ENCODE data around the gene RNF150. TPM values are rescaled to one million over a fixed set of nuclear protein-coding genes. Genes with fewer than 3 reads are reported as not detected.
"Not testable (repeated sequence)": the region's sequence is repeated elsewhere in the genome, so short reads cannot be mapped to it uniquely, and the experiment has no call there.

RNF150 gene
- polyA plus RNA-seq, 1 donor: 9.0 TPM

GRCh38 chr4:140811429-140811828 lies 321.8 kb downstream of the RNF150 start:
- H3K4me1 ChIP-seq (ENCODE audit: control insufficient read depth, insufficient read depth, low read length): no peaks in the 10 kb centered on the region
- H3K27me3 ChIP-seq (ENCODE audit: control insufficient read depth, insufficient read depth, low read length): no peaks in the 10 kb centered on the region
- DNase-seq: no peak
- WGBS (ENCODE audit: insufficient coverage, low lambda C conversion rate): 100% methylated on average over 1 of the region's 4 CpGs
- H3K9me3 ChIP-seq (ENCODE audit: control insufficient read depth, low read depth, low read length): no peaks in the 10 kb centered on the region
- H3K36me3 ChIP-seq (ENCODE audit: control insufficient read depth, insufficient read depth, low read length): no peaks in the 10 kb centered on the region
- no peak overlapping the region for H3K4me3 ChIP-seq (ENCODE audit: low read length)
- no peak overlapping the region for H3K27ac ChIP-seq (ENCODE audit: low read length)

- H3K27me3 ChIP-seq (ENCODE audit: control insufficient read depth, insufficient read depth, low read length); H3K9me3 ChIP-seq (ENCODE audit: control insufficient read depth, low read depth, low read length); H3K4me3 ChIP-seq (ENCODE audit: low read length); H3K4me1 ChIP-seq (ENCODE audit: control insufficient read depth, insufficient read depth, low read length); H3K27ac ChIP-seq (ENCODE audit: low read length); DNase-seq; H3K36me3 ChIP-seq (ENCODE audit: control insufficient read depth, insufficient read depth, low read length): not testable (repeated sequence)
- WGBS (ENCODE audit: insufficient coverage, low lambda C conversion rate): 86% methylated on average over 1 of the region's 1 CpG
These were observed 322.6 kb downstream of the RNF150 start for GRCh38 chr4:140810591-140811169.

Other genes starting within 250 kb of the RNF150 start
- 49.7 TPM for gene ZNF330, start 87.4 kb upstream of the RNF150 start, polyA plus RNA-seq